Lung (tissue), 12 donors: ENCODE data around the gene SCAMP4. TPM values are rescaled to one million over a fixed set of nuclear protein-coding genes. Genes with fewer than 3 reads are reported as not detected.

Experiments
- ATAC-seq: fragments of 200-7000 bp; cut with Tn5 transposase; one replicate; pipeline ENCODE4 v1.9.1; 2020; ENCODE audit warnings: moderate number of reproducible peaks; ENCODE audit not compliant: insufficient read depth, low FRiP score
- DNase-seq, 3 donors: peaks; one replicate each; pipeline ENCODE4 v3.0.0-alpha.2; 2013 to 2017
- H3K27ac ChIP-seq, 2 donors: one replicate each; pipeline ENCODE4 v1.5.1; 2013; ENCODE audit warnings: mild to moderate bottlenecking in 2 of 2, moderate library complexity in 2 of 2, control low read depth in 1 of 2, inconsistent platforms in 1 of 2, low read depth in 1 of 2, low read length in 1 of 2
- H3K27me3 ChIP-seq, 3 donors: one replicate each; pipeline ENCODE4 v1.5.1; 2013; ENCODE audit warnings: low read length in 2 of 3; ENCODE audit not compliant: control insufficient read depth in 3 of 3, insufficient read depth in 3 of 3
- H3K36me3 ChIP-seq, 4 donors: one replicate each; pipeline ENCODE4 v1.5.1; 2013; ENCODE audit warnings: low read length in 4 of 4, mild to moderate bottlenecking in 1 of 4, moderate library complexity in 1 of 4; ENCODE audit not compliant: control insufficient read depth in 4 of 4, insufficient read depth in 4 of 4
- H3K4me1 ChIP-seq, 5 donors: one replicate each; pipeline ENCODE4 v1.5.1; 2013; ENCODE audit warnings: low read length in 5 of 5, mild to moderate bottlenecking in 2 of 5, moderate library complexity in 1 of 5; ENCODE audit not compliant: control insufficient read depth in 5 of 5, insufficient read depth in 5 of 5
- H3K4me3 ChIP-seq: one replicate; pipeline ENCODE4 v1.5.1; 2013; ENCODE audit warnings: mild to moderate bottlenecking, control low read depth, moderate library complexity
- H3K9ac ChIP-seq, 2 donors: one replicate each; pipeline ENCODE4 v1.5.1; 2013; ENCODE audit warnings: low read length in 2 of 2, control low read depth in 1 of 2; ENCODE audit not compliant: insufficient read depth in 1 of 2
- H3K9me3 ChIP-seq, 4 donors: one replicate each; pipeline ENCODE4 v1.5.1; 2013; ENCODE audit warnings: low read length in 3 of 4, mild to moderate bottlenecking in 1 of 4, moderate library complexity in 1 of 4; ENCODE audit not compliant: control insufficient read depth in 4 of 4, insufficient read depth in 3 of 4
- CTCF ChIP-seq: IDR thresholded peaks from 2 replicates; pipeline ENCODE4 v1.5.1; 2012; ENCODE audit warnings: mild to moderate bottlenecking; ENCODE audit errors: control extremely low read depth, extremely low read depth
- WGBS, 2 donors: extraction: QIAGEN DNeasy Blood & Tissue Kit; methylation state at CpG; one replicate each; pipeline ENCODE4 v1.1.7; 2013; 5-methylcytosine and 5-hydroxymethylcytosine counted together
- polyA plus RNA-seq, 2 donors: library from polyadenylated mRNA; stranded (reverse); fragments of 200-250 nt; gene quantifications; one replicate each; pipeline ENCODE4 v1.2.1, GENCODE V29; 2013
- total RNA-seq, 2 donors: library from RNA; depleted of rRNA in 1 of 2; stranded (reverse); fragments of >200 nt in 1 of 2; gene quantifications; one replicate each; pipeline ENCODE4 v1.2.1, GENCODE V29; 2014 to 2021
- donor health status: control.
- donor health status: control.
- donor health status: Bipolar disorder and iron deficiency.
- donor health status: healthy.
- donor health status: DM: yes; HTN: yes; CAD: no.

The SCAMP4 gene
- total and polyA plus RNA-seq, 4 donors = 45.7 to 86.6 (median 56.2) TPM

GRCh38 chr19:1974381-1975161 is 69.4 kb downstream of the SCAMP4 start:
- no peak for TF ChIP-seq CTCF
- no peak overlapping the region for H3K9ac ChIP-seq
- H3K27me3 ChIP-seq = no peaks in the 10 kb centered on the region
- no peaks in the 10 kb centered on the region for H3K9me3 ChIP-seq
- no peak overlapping the region for H3K4me3 ChIP-seq
- no peak overlapping the region for H3K27ac ChIP-seq
- DNase-seq = no peak
- peaks cover 0 to 6% (median 0%) of the 10 kb centered on the region in 5 donors for H3K4me1 ChIP-seq
- peaks cover 2 to 50% (median 4%) of the 10 kb centered on the region in 4 donors for H3K36me3 ChIP-seq
- no peak for ATAC-seq
- WGBS, 2 donors = 90 to 93% methylated on average over 28 of the region's 28 CpGs

- Histone ChIP-seq H3K36me3 (peaks cover 1 to 50% (median 5%) of the 10 kb centered on the region in 4 donors), H3K9ac (no peak overlapping the region), H3K27ac (no peak overlapping the region), H3K4me3 (no peak overlapping the region), H3K9me3 (no peaks in the 10 kb centered on the region), H3K27me3 (no peaks in the 10 kb centered on the region), H3K4me1 (peaks cover 0 to 6% (median 0%) of the 10 kb centered on the region in 5 donors)
- DNase-seq = peak; percentile 65 to 88 (median 78)
- peak; percentile 9 for ATAC-seq
- WGBS, 2 donors = 84 to 92% methylated on average over 20 of the region's 20 CpGs
- TF ChIP-seq CTCF = no peak
These were observed 69.9 kb downstream of the SCAMP4 start for GRCh38 chr19:1975162-1975480.

Other genes starting within 250 kb of the SCAMP4 start
- not detected for gene ONECUT3, start 151.9 kb upstream of the SCAMP4 start, total RNA-seq
- not detected for gene ONECUT3, start 151.9 kb upstream of the SCAMP4 start, polyA plus RNA-seq
- gene ATP8B3, start 93.1 kb upstream of the SCAMP4 start, total RNA-seq = 1 to 10 TPM; 2.2 to 2.4 TPM
- gene ATP8B3, start 93.1 kb upstream of the SCAMP4 start, polyA plus RNA-seq = 1 to 10 TPM in 1 of 2 donors, under 1 TPM in 1; 0.69 to 1.3 TPM
- 10 to 100 TPM; 15.6 to 40.3 TPM for gene REXO1, start 56.9 kb upstream of the SCAMP4 start, total RNA-seq
- 10 to 100 TPM; 22.3 to 32.0 TPM for gene REXO1, start 56.9 kb upstream of the SCAMP4 start, polyA plus RNA-seq
- 10 to 100 TPM in 1 of 2 donors, 1 to 10 TPM in 1; 3.3 to 25.6 TPM for gene KLF16, start 41.8 kb upstream of the SCAMP4 start, total RNA-seq
- 10 to 100 TPM; 13.8 to 17.8 TPM for gene KLF16, start 41.8 kb upstream of the SCAMP4 start, polyA plus RNA-seq
- gene ABHD17A, start 19.9 kb upstream of the SCAMP4 start, total RNA-seq = 10 to 100 TPM; 68.8 to 84.9 TPM
- 100 to 1,000 TPM in 1 of 2 donors, 10 to 100 TPM in 1; 97.0 to 110 TPM for gene ABHD17A, start 19.9 kb upstream of the SCAMP4 start, polyA plus RNA-seq
- 10 to 100 TPM in 1 of 2 donors, 1 to 10 TPM in 1; 4.0 to 11.9 TPM for gene ADAT3, start within 50 bp of the SCAMP4 start, total RNA-seq
- gene ADAT3, start within 50 bp of the SCAMP4 start, polyA plus RNA-seq = 1 to 10 TPM; 6.4 to 7.2 TPM
- gene CSNK1G2, start 35.8 kb downstream of the SCAMP4 start, total RNA-seq = 10 to 100 TPM; 50.0 to 74.4 TPM
- 10 to 100 TPM; 67.1 to 80.2 TPM for gene CSNK1G2, start 35.8 kb downstream of the SCAMP4 start, polyA plus RNA-seq
- 10 to 100 TPM; 49.5 to 62.3 TPM for gene BTBD2, start 110.3 kb downstream of the SCAMP4 start, total RNA-seq
- gene BTBD2, start 110.3 kb downstream of the SCAMP4 start, polyA plus RNA-seq = 10 to 100 TPM; 35.5 to 40.1 TPM
- 100 to 1,000 TPM; 107 to 333 TPM for gene MKNK2, start 145.8 kb downstream of the SCAMP4 start, total RNA-seq
- 100 to 1,000 TPM; 132 to 189 TPM for gene MKNK2, start 145.8 kb downstream of the SCAMP4 start, polyA plus RNA-seq
- gene MOB3A, start 190.9 kb downstream of the SCAMP4 start, total RNA-seq = 10 to 100 TPM; 45.2 to 86.6 TPM
- gene MOB3A, start 190.9 kb downstream of the SCAMP4 start, polyA plus RNA-seq = 10 to 100 TPM; 17.7 to 44.9 TPM
- gene IZUMO4, start 191.5 kb downstream of the SCAMP4 start, total RNA-seq = 1 to 10 TPM; 5.0 to 8.4 TPM
- gene IZUMO4, start 191.5 kb downstream of the SCAMP4 start, polyA plus RNA-seq = 1 to 10 TPM; 6.1 to 9.8 TPM
- 100 to 1,000 TPM in 1 of 2 donors, 10 to 100 TPM in 1; 69.9 to 144 TPM for gene AP3D1, start 246.2 kb downstream of the SCAMP4 start, total RNA-seq
- 100 to 1,000 TPM in 1 of 2 donors, 10 to 100 TPM in 1; 55.3 to 101 TPM for gene AP3D1, start 246.2 kb downstream of the SCAMP4 start, polyA plus RNA-seq